ENCODE data around the gene SMTN. TPM values are rescaled to one million over a fixed set of nuclear protein-coding genes. Genes with fewer than 3 reads are reported as not detected.

Gene SMTN
- total and polyA plus RNA-seq, 10 of the 15 experiments (the other 5 are each of a cell fraction or from before 2014, with no cell fraction given), result 0.92 to 21.9 (median 4.8) TPM

DNA sequence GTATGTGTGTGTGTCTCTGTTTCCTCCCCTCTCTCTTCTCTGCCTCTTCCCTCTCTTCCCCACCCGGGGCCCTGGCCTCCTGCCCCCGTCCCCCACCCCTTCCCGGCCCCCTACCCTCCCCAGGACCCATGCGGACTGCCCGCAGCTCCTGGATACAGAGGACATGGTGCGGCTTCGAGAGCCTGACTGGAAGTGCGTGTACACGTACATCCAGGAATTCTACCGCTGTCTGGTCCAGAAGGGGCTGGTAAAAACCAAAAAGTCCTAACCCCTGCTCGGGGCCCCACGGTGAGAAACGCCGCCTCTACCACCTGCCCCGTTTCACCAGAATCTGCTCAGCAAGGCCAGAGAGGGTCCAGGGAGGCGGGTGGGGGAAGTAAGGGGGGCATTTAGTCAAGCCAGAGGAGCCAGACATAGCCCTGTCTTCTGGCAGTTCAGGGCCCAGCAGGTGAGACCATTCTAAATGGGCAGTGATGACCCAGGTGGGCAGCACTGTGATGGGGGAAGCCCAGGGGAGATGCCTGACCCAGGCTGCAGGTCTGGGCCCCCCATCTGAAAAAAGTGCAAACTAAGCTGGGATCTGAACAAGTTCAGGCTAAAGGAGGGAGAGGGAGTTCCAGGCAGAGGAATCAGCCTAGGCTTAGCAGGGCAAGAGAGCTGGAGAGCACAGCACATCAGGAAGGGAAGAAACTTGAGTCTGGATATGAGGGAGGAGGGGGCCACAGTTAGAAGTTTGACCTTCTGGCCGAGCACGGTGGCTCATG, 19.8 kb downstream of the SMTN start:
- BruUV-seq (replicated peaks), result no TSS peak
- no peak overlapping the region for H3K4me2 ChIP-seq (ENCODE audit: control insufficient read depth, insufficient read depth)
- no peak overlapping the region for H3K9ac ChIP-seq (ENCODE audit: control insufficient read depth, insufficient read depth, low read length)
- H3K27me3 ChIP-seq (replicated peaks in 1 of 2; ENCODE audit: control insufficient read depth in 2 of 2, insufficient read depth in 2 of 2, low read length in 1 of 2), result no peaks in the 10 kb centered on the region
- ChIA-PET CTCF (interaction anchor here (0.6 kb wide), 1 partner anchor 179 kb away, joined by 4 read pairs; no protein-coding TSS in a partner anchor), POLR2A (interaction anchor here (0.6 kb wide), 2 partner anchors 22 to 170 kb away, joined by 4 to 10 read pairs; no protein-coding TSS in a partner anchor), RAD21 (ENCODE audit: unreplicated experiment) (no interaction called here), SMC1A (ENCODE audit: uncharacterized antibody, unreplicated experiment) (no interaction called here)
- 86% methylated on average over 13 of the region's 18 CpGs for WGBS (ENCODE audit: insufficient coverage, insufficient replicate concordance, low lambda C conversion rate, missing lambda C conversion rate)
- H3K36me3 ChIP-seq (ENCODE audit: control insufficient read depth in 2 of 2, insufficient read depth in 2 of 2, low read length in 1 of 2), result no peaks in the 10 kb centered on the region; a peak in 1 of 4 replicates
- H3K27ac ChIP-seq (ENCODE audit: control insufficient read depth, insufficient read depth), result no peak overlapping the region
- in situ Hi-C loops (cut with MboI) (no loop called here), intact Hi-C loops (cut with micrococcal nuclease; ENCODE audit: unreplicated experiment) (no loop called here)
- H3K9me3 ChIP-seq (replicated peaks; ENCODE audit: control insufficient read depth, insufficient read depth, low read length), result no peaks in the 10 kb centered on the region
- no peak for TF ChIP-seq SPI1 (IDR thresholded peaks at IDR 0.05; ENCODE audit: borderline replicate concordance, insufficient read depth, low read depth, low read length)
- no peak for TF ChIP-seq MTA2 (IDR thresholded peaks at IDR 0.05; ENCODE audit: low read depth)
- TF ChIP-seq, protein P1, sequence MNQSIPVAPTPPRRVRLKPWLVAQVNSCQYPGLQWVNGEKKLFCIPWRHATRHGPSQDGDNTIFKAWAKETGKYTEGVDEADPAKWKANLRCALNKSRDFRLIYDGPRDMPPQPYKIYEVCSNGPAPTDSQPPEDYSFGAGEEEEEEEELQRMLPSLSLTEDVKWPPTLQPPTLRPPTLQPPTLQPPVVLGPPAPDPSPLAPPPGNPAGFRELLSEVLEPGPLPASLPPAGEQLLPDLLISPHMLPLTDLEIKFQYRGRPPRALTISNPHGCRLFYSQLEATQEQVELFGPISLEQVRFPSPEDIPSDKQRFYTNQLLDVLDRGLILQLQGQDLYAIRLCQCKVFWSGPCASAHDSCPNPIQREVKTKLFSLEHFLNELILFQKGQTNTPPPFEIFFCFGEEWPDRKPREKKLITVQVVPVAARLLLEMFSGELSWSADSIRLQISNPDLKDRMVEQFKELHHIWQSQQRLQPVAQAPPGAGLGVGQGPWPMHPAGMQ (IDR thresholded peaks at IDR 0.05; ENCODE audit: borderline replicate concordance), result no peak
- TF ChIP-seq SP1 (IDR thresholded peaks at IDR 0.05; ENCODE audit: low read depth, low read length), result no peak
- no peak for TF ChIP-seq SREBF2 (IDR thresholded peaks at IDR 0.05; ENCODE audit: low read length)
- TF ChIP-seq, protein P2, sequence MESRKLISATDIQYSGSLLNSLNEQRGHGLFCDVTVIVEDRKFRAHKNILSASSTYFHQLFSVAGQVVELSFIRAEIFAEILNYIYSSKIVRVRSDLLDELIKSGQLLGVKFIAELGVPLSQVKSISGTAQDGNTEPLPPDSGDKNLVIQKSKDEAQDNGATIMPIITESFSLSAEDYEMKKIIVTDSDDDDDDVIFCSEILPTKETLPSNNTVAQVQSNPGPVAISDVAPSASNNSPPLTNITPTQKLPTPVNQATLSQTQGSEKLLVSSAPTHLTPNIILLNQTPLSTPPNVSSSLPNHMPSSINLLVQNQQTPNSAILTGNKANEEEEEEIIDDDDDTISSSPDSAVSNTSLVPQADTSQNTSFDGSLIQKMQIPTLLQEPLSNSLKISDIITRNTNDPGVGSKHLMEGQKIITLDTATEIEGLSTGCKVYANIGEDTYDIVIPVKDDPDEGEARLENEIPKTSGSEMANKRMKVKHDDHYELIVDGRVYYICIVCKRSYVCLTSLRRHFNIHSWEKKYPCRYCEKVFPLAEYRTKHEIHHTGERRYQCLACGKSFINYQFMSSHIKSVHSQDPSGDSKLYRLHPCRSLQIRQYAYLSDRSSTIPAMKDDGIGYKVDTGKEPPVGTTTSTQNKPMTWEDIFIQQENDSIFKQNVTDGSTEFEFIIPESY (IDR thresholded peaks at IDR 0.05), result no peak
- TF ChIP-seq CHD1 (IDR thresholded peaks at IDR 0.05; ENCODE audit: low read depth, low read length), result no peak
- TF ChIP-seq STAT1 (conservative IDR thresholded peaks at IDR 0.05), result no peak
- TF ChIP-seq GABPA (IDR thresholded peaks at IDR 0.05; ENCODE audit: low read depth), result no peak
- TF ChIP-seq, protein P3, sequence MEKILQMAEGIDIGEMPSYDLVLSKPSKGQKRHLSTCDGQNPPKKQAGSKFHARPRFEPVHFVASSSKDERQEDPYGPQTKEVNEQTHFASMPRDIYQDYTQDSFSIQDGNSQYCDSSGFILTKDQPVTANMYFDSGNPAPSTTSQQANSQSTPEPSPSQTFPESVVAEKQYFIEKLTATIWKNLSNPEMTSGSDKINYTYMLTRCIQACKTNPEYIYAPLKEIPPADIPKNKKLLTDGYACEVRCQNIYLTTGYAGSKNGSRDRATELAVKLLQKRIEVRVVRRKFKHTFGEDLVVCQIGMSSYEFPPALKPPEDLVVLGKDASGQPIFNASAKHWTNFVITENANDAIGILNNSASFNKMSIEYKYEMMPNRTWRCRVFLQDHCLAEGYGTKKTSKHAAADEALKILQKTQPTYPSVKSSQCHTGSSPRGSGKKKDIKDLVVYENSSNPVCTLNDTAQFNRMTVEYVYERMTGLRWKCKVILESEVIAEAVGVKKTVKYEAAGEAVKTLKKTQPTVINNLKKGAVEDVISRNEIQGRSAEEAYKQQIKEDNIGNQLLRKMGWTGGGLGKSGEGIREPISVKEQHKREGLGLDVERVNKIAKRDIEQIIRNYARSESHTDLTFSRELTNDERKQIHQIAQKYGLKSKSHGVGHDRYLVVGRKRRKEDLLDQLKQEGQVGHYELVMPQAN (conservative IDR thresholded peaks at IDR 0.05), result no peak
- TF ChIP-seq ESRRA (IDR thresholded peaks at IDR 0.05; ENCODE audit: low read length), result no peak
- TF ChIP-seq NBN (IDR thresholded peaks at IDR 0.05), result no peak
- no peak for TF ChIP-seq HCFC1 (IDR thresholded peaks at IDR 0.05; ENCODE audit: low read length)
- H2AFZ ChIP-seq (ENCODE audit: control insufficient read depth, low read depth, low read length), result no peak overlapping the region
- DNase-seq (ENCODE audit: low read depth, low spot score) (no peak), FAIRE-seq (no peak), ATAC-seq (no peak)
- no peaks in the 10 kb centered on the region for H3K4me1 ChIP-seq (ENCODE audit: control insufficient read depth, insufficient read depth, low read length)
- no peaks in the 10 kb centered on the region for H4K20me1 ChIP-seq (ENCODE audit: control insufficient read depth, insufficient read depth)
- no peaks in the 10 kb centered on the region for H3K79me2 ChIP-seq (ENCODE audit: control insufficient read depth, insufficient read depth, low read length)
- H3K4me3 ChIP-seq, result no peak overlapping the region
